A673 (cell line): ENCODE results near the gene NOS3.

Experiments used
- EZH2 ChIP-seq: fragments of 200-600 bp; sonication (generic); IDR thresholded peaks from 2 replicates; pipeline ENCODE4 v1.6.1; 2017; ENCODE audit warnings: borderline replicate concordance, low read depth, mild to moderate bottlenecking, mixed read lengths, antibody characterized with exemption, low read length; ENCODE audit not compliant: poor library complexity, severe bottlenecking
- TF ChIP-seq, protein P1 (sequence below): fragments of 300-800, 200-600 bp; sonication (generic); conservative IDR thresholded peaks from 2 replicates; pipeline ENCODE4 v1.5.1; 2017; ENCODE audit warnings: low read depth, mild to moderate bottlenecking, antibody characterized with exemption, low read length, moderate library complexity, mixed read lengths

DNA sequence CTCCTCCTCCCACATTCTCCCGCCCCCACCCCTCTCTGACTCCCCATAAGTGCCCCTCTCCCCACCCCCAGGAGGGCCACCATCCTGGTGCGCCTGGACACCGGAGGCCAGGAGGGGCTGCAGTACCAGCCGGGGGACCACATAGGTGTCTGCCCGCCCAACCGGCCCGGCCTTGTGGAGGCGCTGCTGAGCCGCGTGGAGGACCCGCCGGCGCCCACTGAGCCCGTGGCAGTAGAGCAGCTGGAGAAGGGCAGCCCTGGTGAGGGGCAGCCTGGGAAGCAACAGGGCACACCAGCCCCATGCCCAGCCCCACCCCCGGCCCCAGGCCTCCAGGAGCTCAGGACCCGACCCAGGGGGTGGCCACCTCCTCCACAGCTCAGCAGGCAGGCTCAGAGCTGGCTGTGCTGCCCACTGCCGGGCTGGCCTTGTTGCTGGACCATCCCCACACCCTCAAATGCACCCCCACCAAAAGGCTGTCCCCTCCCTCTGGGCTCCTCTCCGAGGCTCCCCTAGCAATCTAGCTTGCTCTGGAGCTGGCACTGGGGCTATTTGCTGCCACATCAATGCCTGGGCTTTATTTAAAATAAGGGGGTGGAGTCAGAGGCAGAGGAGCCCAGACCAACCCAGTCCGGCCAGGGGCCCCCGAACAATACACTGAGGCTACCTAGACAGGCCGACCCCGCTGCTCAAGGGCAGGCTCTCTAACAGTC lies 18.7 kb downstream of the NOS3 start:
- TF ChIP-seq, protein P1, sequence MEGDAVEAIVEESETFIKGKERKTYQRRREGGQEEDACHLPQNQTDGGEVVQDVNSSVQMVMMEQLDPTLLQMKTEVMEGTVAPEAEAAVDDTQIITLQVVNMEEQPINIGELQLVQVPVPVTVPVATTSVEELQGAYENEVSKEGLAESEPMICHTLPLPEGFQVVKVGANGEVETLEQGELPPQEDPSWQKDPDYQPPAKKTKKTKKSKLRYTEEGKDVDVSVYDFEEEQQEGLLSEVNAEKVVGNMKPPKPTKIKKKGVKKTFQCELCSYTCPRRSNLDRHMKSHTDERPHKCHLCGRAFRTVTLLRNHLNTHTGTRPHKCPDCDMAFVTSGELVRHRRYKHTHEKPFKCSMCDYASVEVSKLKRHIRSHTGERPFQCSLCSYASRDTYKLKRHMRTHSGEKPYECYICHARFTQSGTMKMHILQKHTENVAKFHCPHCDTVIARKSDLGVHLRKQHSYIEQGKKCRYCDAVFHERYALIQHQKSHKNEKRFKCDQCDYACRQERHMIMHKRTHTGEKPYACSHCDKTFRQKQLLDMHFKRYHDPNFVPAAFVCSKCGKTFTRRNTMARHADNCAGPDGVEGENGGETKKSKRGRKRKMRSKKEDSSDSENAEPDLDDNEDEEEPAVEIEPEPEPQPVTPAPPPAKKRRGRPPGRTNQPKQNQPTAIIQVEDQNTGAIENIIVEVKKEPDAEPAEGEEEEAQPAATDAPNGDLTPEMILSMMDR, result no peak
- no peak for TF ChIP-seq EZH2
